OCI-LY1 (cell line): ENCODE measurements around the gene LONRF2.

Experiments used
- H2AFZ ChIP-seq: fragments of 200-600 bp; sonication (generic), shearing (Covaris generic); 2 replicates; pipeline ENCODE4 v1.6.0; 2014; ENCODE audit warnings: antibody characterized with exemption, mild to moderate bottlenecking, low read length
- H3F3A ChIP-seq: fragments of 200-600 bp; sonication (generic), shearing (Covaris generic); 2 replicates; pipeline ENCODE4 v1.6.0; 2014; ENCODE audit warnings: mild to moderate bottlenecking, antibody characterized with exemption, low read length, moderate library complexity; ENCODE audit not compliant: insufficient read depth
- H3K27ac ChIP-seq: fragments of 200-600 bp; sonication (generic); 2 replicates; pipeline ENCODE4 v1.5.1; 2014; ENCODE audit warnings: low read length, mixed run types, mild to moderate bottlenecking, low read depth; ENCODE audit not compliant: poor library complexity, severe bottlenecking
- H3K27me3 ChIP-seq: fragments of 200-600 bp; sonication (generic); 2 replicates; pipeline ENCODE4 v1.6.0; 2014; ENCODE audit warnings: antibody characterized with exemption, mild to moderate bottlenecking, low read length, moderate library complexity; ENCODE audit not compliant: insufficient read depth
- H3K36me3 ChIP-seq: fragments of 200-600 bp; sonication (generic); 2 replicates; pipeline ENCODE4 v1.6.1; 2014; ENCODE audit warnings: mild to moderate bottlenecking, antibody characterized with exemption, low read length, moderate library complexity, mixed read lengths; ENCODE audit not compliant: insufficient read depth
- H3K4me1 ChIP-seq: fragments of 200-600 bp; sonication (generic); 2 replicates; pipeline ENCODE4 v1.5.1; 2014; ENCODE audit warnings: mild to moderate bottlenecking, low read length, moderate library complexity; ENCODE audit not compliant: insufficient read depth, severe bottlenecking
- H3K4me2 ChIP-seq: fragments of 200-600 bp; sonication (generic), shearing (Covaris generic); 2 replicates; pipeline ENCODE4 v1.6.1; 2014; ENCODE audit warnings: low read length
- H3K4me3 ChIP-seq: fragments of 200-600 bp; sonication (generic); 2 replicates; pipeline ENCODE4 v1.5.1; 2014; ENCODE audit warnings: low read length, low read depth, mild to moderate bottlenecking, mixed read lengths; ENCODE audit not compliant: poor library complexity, severe bottlenecking
- H3K79me2 ChIP-seq: fragments of 200-600 bp; shearing (Covaris generic); 2 replicates; pipeline ENCODE4 v1.6.1; 2016; ENCODE audit warnings: mixed run types, low read length, mixed read lengths; ENCODE audit not compliant: insufficient read depth
- H3K9ac ChIP-seq: fragments of 200-600 bp; sonication (generic), shearing (Covaris generic); 2 replicates; pipeline ENCODE4 v1.6.1; 2014; ENCODE audit warnings: mild to moderate bottlenecking, low read length, mixed read lengths
- H3K9me2 ChIP-seq: fragments of 200-600 bp; sonication (generic), shearing (Covaris generic); 2 replicates; pipeline ENCODE4 v1.6.1; 2014; ENCODE audit warnings: low read depth, mild to moderate bottlenecking, low read length, mixed read lengths
- H3K9me3 ChIP-seq: fragments of 200-600 bp; shearing (Covaris generic); 2 replicates; pipeline ENCODE4 v1.6.1; 2014; ENCODE audit warnings: low read length, mixed read lengths
- H4K20me1 ChIP-seq: fragments of 200-600 bp; sonication (generic), shearing (Covaris generic); 2 replicates; pipeline ENCODE4 v1.6.0; 2016; ENCODE audit warnings: mild to moderate bottlenecking, low read length; ENCODE audit not compliant: insufficient read depth
- EZH2 ChIP-seq: fragments of 200-600 bp; sonication (generic), shearing (Covaris generic); IDR thresholded peaks from 2 replicates; pipeline ENCODE4 v1.8.0; 2017; ENCODE audit warnings: borderline replicate concordance, mixed run types, mild to moderate bottlenecking, antibody characterized with exemption, low read length, moderate library complexity, mixed read lengths
- TF ChIP-seq, protein P1 (sequence below): fragments of 200-600 bp; sonication (generic), shearing (Covaris generic); IDR thresholded peaks from 2 replicates; pipeline ENCODE4 v1.5.1; 2017; ENCODE audit warnings: mild to moderate bottlenecking, antibody characterized with exemption, low read length, moderate library complexity, mixed read lengths

Gene LONRF2

DNA sequence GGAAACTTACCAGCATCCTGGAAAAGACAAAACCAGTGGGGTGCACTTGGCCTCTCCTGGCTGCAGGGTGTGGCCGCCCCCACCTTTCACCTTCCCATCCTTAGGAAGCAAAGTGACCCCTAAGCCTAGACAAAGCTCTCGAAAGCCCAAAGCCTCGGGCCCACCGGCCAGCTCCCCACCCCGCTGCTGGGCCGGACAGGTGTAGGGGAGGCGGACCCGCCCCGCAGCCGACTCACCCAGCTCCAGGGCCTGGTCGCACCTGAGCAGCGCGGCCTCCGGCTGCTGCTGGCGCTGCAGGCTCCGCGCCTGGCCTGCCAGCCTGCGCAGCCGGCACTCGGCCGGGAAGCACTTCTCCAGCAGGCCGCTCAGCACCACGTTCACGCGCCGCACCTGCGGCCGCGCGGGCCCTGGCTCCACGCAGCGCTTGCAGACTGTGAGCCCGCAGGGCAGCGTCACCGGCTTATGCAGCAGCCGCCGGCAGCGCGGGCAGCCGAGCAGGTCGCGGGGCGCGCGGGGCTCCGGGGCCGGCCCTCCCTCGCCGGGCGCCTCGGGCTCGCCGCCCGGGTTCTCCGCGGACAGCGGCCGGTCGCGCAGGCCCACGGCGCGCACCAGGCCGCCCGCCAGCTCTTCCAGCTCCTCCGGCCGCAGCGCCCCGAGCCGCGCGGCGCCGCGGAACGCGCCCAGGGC, 979 bp downstream of the LONRF2 start:
- Histone ChIP-seq H3K36me3 (no peaks in the 10 kb centered on the region; the same call in 1 of the 2 replicates), H3K9ac (no peak overlapping the region), H3K4me3 (no peak overlapping the region), H3K9me3 (peaks cover 18% of the 10 kb centered on the region), H3K79me2 (no peaks in the 10 kb centered on the region), H3F3A (no peaks in the 10 kb centered on the region), H3K27ac (no peak overlapping the region), H3K4me1 (no peaks in the 10 kb centered on the region), H3K9me2 (no peaks in the 10 kb centered on the region), H2AFZ (no peak overlapping the region), H3K4me2 (no peak overlapping the region), H4K20me1 (no peaks in the 10 kb centered on the region), H3K27me3 (peaks cover 11% of the 10 kb centered on the region)
- TF ChIP-seq, protein P1, sequence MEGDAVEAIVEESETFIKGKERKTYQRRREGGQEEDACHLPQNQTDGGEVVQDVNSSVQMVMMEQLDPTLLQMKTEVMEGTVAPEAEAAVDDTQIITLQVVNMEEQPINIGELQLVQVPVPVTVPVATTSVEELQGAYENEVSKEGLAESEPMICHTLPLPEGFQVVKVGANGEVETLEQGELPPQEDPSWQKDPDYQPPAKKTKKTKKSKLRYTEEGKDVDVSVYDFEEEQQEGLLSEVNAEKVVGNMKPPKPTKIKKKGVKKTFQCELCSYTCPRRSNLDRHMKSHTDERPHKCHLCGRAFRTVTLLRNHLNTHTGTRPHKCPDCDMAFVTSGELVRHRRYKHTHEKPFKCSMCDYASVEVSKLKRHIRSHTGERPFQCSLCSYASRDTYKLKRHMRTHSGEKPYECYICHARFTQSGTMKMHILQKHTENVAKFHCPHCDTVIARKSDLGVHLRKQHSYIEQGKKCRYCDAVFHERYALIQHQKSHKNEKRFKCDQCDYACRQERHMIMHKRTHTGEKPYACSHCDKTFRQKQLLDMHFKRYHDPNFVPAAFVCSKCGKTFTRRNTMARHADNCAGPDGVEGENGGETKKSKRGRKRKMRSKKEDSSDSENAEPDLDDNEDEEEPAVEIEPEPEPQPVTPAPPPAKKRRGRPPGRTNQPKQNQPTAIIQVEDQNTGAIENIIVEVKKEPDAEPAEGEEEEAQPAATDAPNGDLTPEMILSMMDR, result no peak
- no peak for TF ChIP-seq EZH2

DNA sequence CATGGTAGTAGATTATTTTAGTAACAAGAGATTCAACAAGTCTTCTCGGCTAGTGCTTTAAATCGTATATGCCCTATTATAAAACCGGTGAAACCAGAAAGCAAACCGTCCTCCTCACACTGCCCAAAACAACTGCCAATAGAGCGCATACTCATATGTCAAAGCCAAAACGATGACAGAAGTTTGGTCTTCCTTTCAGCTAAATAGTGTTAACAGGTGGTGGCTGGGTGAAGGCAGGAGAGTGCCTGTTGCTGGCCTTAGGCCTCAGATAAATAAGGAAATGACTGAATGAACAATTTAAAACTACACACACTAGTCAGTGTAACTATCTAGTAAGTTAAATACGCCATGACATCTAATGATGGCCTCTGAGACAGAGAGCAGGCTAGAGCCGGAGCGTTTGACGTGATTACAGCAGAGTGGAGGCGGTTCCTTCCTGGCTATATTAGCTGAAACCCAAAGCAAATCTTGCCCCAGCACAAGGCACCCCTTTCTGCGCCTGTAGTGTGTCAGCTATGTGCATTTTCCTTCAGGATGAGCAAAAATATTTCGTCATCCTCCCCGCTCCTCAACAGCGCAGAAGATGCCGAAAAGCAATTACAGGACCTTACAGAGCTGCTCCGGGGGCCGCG, 1.6 kb downstream of the LONRF2 start:
- no peaks in the 10 kb centered on the region for H3K4me1 ChIP-seq
- H3K79me2 ChIP-seq, result no peaks in the 10 kb centered on the region
- peaks cover 18% of the 10 kb centered on the region for H3K9me3 ChIP-seq
- H4K20me1 ChIP-seq, result no peaks in the 10 kb centered on the region
- no peak overlapping the region for H3K4me3 ChIP-seq
- H3K27ac ChIP-seq, result no peak overlapping the region
- H3F3A ChIP-seq, result no peaks in the 10 kb centered on the region
- TF ChIP-seq EZH2, result no peak
- TF ChIP-seq, protein P1, result no peak
- no peak overlapping the region for H2AFZ ChIP-seq
- no peak overlapping the region for H3K9ac ChIP-seq
- no peaks in the 10 kb centered on the region for H3K9me2 ChIP-seq
- no peak overlapping the region for H3K4me2 ChIP-seq
- no peaks in the 10 kb centered on the region; the same call in 1 of the 2 replicates for H3K36me3 ChIP-seq
- H3K27me3 ChIP-seq, result peaks cover 11% of the 10 kb centered on the region

DNA sequence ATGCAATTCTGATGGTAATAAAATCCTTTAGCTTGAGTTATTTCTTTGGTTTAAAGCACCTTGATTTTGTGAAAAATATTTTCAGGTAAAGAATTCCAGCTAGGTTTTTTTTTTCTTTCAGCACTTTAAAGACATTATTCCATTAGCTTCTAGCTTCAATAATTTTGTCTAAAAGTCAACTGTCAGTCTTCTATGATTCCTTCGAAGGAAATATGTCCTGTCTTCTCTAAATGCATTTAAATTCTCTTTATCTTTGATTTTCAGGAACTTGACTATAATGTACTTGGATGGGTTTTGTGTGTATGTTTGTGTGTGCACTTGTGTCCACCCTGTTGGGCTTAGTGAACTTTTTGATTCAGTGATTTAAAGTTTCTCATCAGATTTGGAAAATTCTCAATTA, 4.7 kb downstream of the LONRF2 start:
- Histone ChIP-seq H3F3A (no peaks in the 10 kb centered on the region), H2AFZ (no peak overlapping the region), H3K9me2 (no peaks in the 10 kb centered on the region), H3K4me2 (no peak overlapping the region), H3K4me1 (no peaks in the 10 kb centered on the region), H3K4me3 (no peak overlapping the region), H3K9me3 (peaks cover 21% of the 10 kb centered on the region), H3K27ac (no peak overlapping the region), H3K36me3 (no peaks in the 10 kb centered on the region; the same call in 1 of the 2 replicates), H4K20me1 (no peaks in the 10 kb centered on the region), H3K79me2 (no peaks in the 10 kb centered on the region), H3K27me3 (peaks cover 7% of the 10 kb centered on the region; the same call in 1 of the 2 replicates), H3K9ac (no peak overlapping the region)
- TF ChIP-seq, protein P1, result no peak
- no peak for TF ChIP-seq EZH2
